MCF 10A (cell line): Measurements from ENCODE around the gene RWDD4. TPM values are rescaled to one million over a fixed set of nuclear protein-coding genes. Genes with fewer than 3 reads are reported as not detected.

Source experiments
- BruUV-seq: library from RNA; stranded (reverse); fragments of 400-500 nt; replicated peaks from 2 replicates; lab custom pipeline; 2021; lab: Mats Ljungman, UMichigan
- CTCF ChIA-PET: fragments of 300-600 bp; sonication (Branson Sonifier 250); formaldehyde crosslinking; extraction: SDS; loops from one replicate; lab custom pipeline; 2021; ENCODE audit warnings: antibody characterized with exemption, inconsistent platforms; lab: Yijun Ruan, JAX
- POLR2A ChIA-PET: fragments of 300-600, 350-650 bp; sonication (Branson Sonifier 250); formaldehyde crosslinking; extraction: SDS; loops from one replicate; lab custom pipeline; 2020; ENCODE audit warnings: antibody characterized with exemption, inconsistent platforms; lab: Yijun Ruan, JAX
- DNase-seq: peaks from one replicate; pipeline ENCODE4 v3.0.0-alpha.2; 2018; ENCODE audit not compliant: unreplicated experiment
- H3K27ac Mint-ChIP-seq: one replicate; pipeline ENCODE4 v1.8.0; 2022; ENCODE audit warnings: mild to moderate bottlenecking, low read depth, mixed read lengths; ENCODE audit not compliant: unreplicated experiment
- H3K27me3 Mint-ChIP-seq: one replicate; pipeline ENCODE4 v1.8.0; 2022; ENCODE audit warnings: mixed read lengths; ENCODE audit not compliant: insufficient read depth, unreplicated experiment
- H3K36me3 Mint-ChIP-seq: one replicate; pipeline ENCODE4 v1.8.0; 2022; ENCODE audit warnings: mild to moderate bottlenecking, moderate library complexity, mixed read lengths; ENCODE audit not compliant: insufficient read depth, unreplicated experiment
- H3K4me1 Mint-ChIP-seq: one replicate; pipeline ENCODE4 v1.8.0; 2022; ENCODE audit warnings: mixed read lengths; ENCODE audit not compliant: insufficient read depth, unreplicated experiment
- H3K4me3 Mint-ChIP-seq: one replicate; pipeline ENCODE4 v1.8.0; 2022; ENCODE audit warnings: mild to moderate bottlenecking, moderate library complexity, mixed read lengths; ENCODE audit not compliant: unreplicated experiment
- H3K9me3 Mint-ChIP-seq: one replicate; pipeline ENCODE4 v1.8.0; 2022; ENCODE audit warnings: mixed read lengths; ENCODE audit not compliant: unreplicated experiment
- CTCF ChIP-seq: fragments of 200-600 bp; IDR thresholded peaks from one replicate; pipeline ENCODE4 v1.8.0; 2022; ENCODE audit warnings: antibody characterized with exemption, mild to moderate bottlenecking; ENCODE audit not compliant: unreplicated experiment
- intact Hi-C: fragments of 100-400 bp; cut with micrococcal nuclease; formaldehyde crosslinking; loops from 2 replicates; pipeline ENCODE4 v1.14.1; 2022
- total RNA-seq: library from RNA; stranded (reverse); gene quantifications from 2 replicates; pipeline ENCODE4 v1.2.3, GENCODE V29; 2022

RWDD4 gene
- total RNA-seq, 1 experiment from 2014 or later = 26.1 TPM

DNA sequence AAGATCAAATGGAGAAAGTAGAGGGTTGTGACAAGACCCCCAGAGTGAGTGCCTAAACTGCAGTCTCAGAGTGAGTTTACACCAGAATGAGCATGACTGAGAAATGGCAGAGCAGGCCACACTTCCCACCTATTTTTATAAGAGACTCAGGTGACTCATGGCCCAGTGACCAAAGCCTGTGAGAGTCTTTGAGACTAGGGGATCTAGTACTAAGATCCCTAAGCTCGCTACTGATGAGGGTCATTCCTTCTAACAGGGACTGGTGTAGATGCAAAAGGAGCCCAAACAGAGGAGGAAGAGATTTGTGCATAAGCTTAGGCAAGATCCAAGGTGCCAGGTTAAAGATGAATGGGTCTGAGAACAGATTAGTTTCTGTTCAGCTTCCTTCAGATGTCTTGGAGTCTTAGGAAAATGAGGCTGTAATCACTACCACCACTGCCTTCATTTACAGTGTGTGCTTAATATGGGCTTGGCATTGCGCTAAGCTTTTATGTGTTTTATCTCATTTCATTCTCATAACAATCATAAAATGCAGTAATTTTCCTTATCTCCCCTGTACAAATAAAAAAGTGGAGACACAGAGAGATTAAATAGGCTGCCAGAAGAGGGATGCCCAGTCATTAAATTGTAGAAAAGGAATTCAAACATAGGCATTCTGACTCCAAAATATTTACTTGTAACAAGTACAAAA is 62.8 kb downstream of the RWDD4 start:
- Mint-ChIP-seq H3K4me3 (no peak overlapping the region), H3K9me3 (no peaks in the 10 kb centered on the region), H3K27me3 (no peaks in the 10 kb centered on the region), H3K36me3 (no peaks in the 10 kb centered on the region), H3K27ac (no peak overlapping the region), H3K4me1 (no peaks in the 10 kb centered on the region)
- intact Hi-C loops = no loop called here
- BruUV-seq = no TSS peak
- POLR2A ChIA-PET = interaction anchor here (0.6 to 0.7 kb wide), 2 partner anchors 26 to 97 kb away, joined by 3 to 4 read pairs; no protein-coding TSS in a partner anchor
- CTCF ChIA-PET = interaction anchor here (0.7 to 1.0 kb wide), 2 partner anchors 33 to 127 kb away, joined by 3 to 4 read pairs; no protein-coding TSS in a partner anchor
- DNase-seq = no peak
- no peak for TF ChIP-seq CTCF

DNA sequence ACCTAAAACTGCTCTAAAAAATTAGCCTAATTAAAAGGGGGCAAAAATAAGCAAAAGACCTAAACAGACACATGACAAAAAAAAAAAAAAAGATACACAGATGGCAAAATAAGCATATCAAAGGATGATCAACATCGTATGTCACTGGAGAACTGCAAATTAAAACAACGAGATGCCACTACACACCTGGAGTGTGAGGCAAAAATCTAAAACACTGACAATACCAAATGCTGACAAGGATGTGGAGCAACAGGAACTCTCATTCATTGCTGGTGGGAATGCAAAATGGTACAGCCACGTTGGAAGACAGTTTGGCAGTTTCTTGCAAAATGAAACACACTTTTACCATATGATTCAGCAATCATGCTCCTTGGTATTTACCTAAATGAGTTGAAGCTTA is 64.2 kb downstream of the RWDD4 start:
- TF ChIP-seq CTCF = no peak
- POLR2A ChIA-PET = no interaction called here
- H3K36me3 Mint-ChIP-seq = no peaks in the 10 kb centered on the region
- no peaks in the 10 kb centered on the region for H3K9me3 Mint-ChIP-seq
- CTCF ChIA-PET = no interaction called here
- no peak overlapping the region for H3K27ac Mint-ChIP-seq
- intact Hi-C loops = no loop called here
- no peak overlapping the region for H3K4me3 Mint-ChIP-seq
- BruUV-seq = no TSS peak
- no peaks in the 10 kb centered on the region for H3K27me3 Mint-ChIP-seq
- DNase-seq = no peak
- H3K4me1 Mint-ChIP-seq = no peaks in the 10 kb centered on the region

DNA sequence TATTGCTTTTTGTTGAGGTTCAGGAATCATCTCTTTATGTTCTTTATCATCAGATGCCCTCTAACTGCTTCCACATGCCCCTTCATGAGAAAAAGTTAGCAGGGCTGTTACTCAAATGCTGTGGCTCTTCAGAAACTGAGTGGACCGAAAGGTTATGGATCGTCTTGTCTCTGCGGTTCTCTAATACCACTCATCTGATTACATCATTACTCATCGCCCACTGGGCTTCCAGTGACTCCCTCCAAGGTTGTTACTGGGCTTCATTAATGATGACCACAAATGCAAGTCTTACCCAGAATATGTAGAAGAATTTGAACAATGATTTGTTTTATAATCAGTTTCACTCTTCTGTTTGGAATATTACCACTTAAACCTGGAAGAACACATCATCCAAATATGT is 67.7 kb downstream of the RWDD4 start:
- BruUV-seq = no TSS peak
- Mint-ChIP-seq H3K4me1 (no peaks in the 10 kb centered on the region), H3K27me3 (no peaks in the 10 kb centered on the region), H3K9me3 (no peaks in the 10 kb centered on the region), H3K36me3 (no peaks in the 10 kb centered on the region), H3K4me3 (no peak overlapping the region), H3K27ac (no peak overlapping the region)
- no peak for DNase-seq
- intact Hi-C loops = no loop called here
- no peak for TF ChIP-seq CTCF
- CTCF ChIA-PET = interaction anchor here (1.0 to 1.4 kb wide), 2 partner anchors 8 kb away, joined by 3 read pairs; no protein-coding TSS in a partner anchor
- POLR2A ChIA-PET = no interaction called here

Other genes starting within 250 kb of the RWDD4 start
- gene CDKN2AIP, start 214.5 kb downstream of the RWDD4 start, total RNA-seq = 12.0 and 13.4 TPM in 2 replicates
- gene ING2, start 154.1 kb downstream of the RWDD4 start, total RNA-seq = 7.1 and 10.5 TPM in 2 replicates
- 29.4 and 35.0 TPM in 2 replicates for gene TRAPPC11, start 108 bp upstream of the RWDD4 start, total RNA-seq
- 1.1 TPM in 2 replicates for gene STOX2, start 246.1 kb upstream of the RWDD4 start, total RNA-seq